HEK293 (cell line): ENCODE measurements around the gene KLHL17.

Source experiments
- CTCF ChIA-PET: fragments of 350-600 bp; formaldehyde crosslinking; extraction: SDS; loops from one replicate; lab custom pipeline; 2021; ENCODE audit warnings: antibody characterized with exemption; lab: Yijun Ruan, JAX
- POLR2A ChIA-PET: fragments of 300-600 bp; formaldehyde crosslinking; extraction: SDS; loops from one replicate; lab custom pipeline; 2020; ENCODE audit warnings: antibody characterized with exemption, inconsistent platforms; lab: Yijun Ruan, JAX
- H3K27ac ChIP-seq: fragments of 200-500 bp; sonication (Bioruptor generic); 2 replicates; pipeline ENCODE4 v1.5.1; 2014; ENCODE audit warnings: low read depth, low read length, control low read depth, inconsistent platforms; ENCODE audit errors: extremely low read depth
- H3K36me3 ChIP-seq, 2 experiments: fragments of 200-500 bp in 1 of 2; sonication (Bioruptor generic) in 1 of 2; 1 replicate in 1 of 2; 2 replicates in 1 of 2; pipeline ENCODE4 v1.5.1; 2014 to 2017; ENCODE audit warnings: inconsistent platforms in 2 of 2, low read length in 2 of 2; ENCODE audit not compliant: control insufficient read depth in 2 of 2, insufficient read depth in 1 of 2
- H3K4me1 ChIP-seq: fragments of 200-500 bp; sonication (Bioruptor generic); 2 replicates; pipeline ENCODE4 v1.5.1; 2014; ENCODE audit warnings: mild to moderate bottlenecking, low read length, inconsistent platforms; ENCODE audit not compliant: control insufficient read depth, insufficient read depth
- H3K4me3 ChIP-seq: 2 replicates; pipeline ENCODE4 v1.5.1; 2011; ENCODE audit warnings: low read depth, mild to moderate bottlenecking, control low read depth, low read length, moderate library complexity
- H3K9me3 ChIP-seq: fragments of 200-500 bp; sonication (Bioruptor generic); 2 replicates; pipeline ENCODE4 v1.5.1; 2014; ENCODE audit warnings: low read depth, low read length, inconsistent platforms; ENCODE audit not compliant: control insufficient read depth, insufficient read depth
- BCL11A ChIP-seq: fragments of 450-650 bp; formaldehyde crosslinking; IDR thresholded peaks from 2 replicates; pipeline ENCODE4 v1.5.1; 2016; ENCODE audit warnings: low read depth, missing biosample characterization, missing genetic modification characterization
- HOXC10 ChIP-seq: sonication (generic); formaldehyde crosslinking; IDR thresholded peaks from 2 replicates; pipeline ENCODE4 v1.8.1; 2023; ENCODE audit warnings: mild to moderate bottlenecking, missing genetic modification reagents
- IKZF3 ChIP-seq: fragments of 450-650 bp; IDR thresholded peaks from 2 replicates; pipeline ENCODE4 v1.5.0; 2018; ENCODE audit warnings: missing biosample characterization, mild to moderate bottlenecking, missing genetic modification characterization, moderate library complexity
- PBX3 ChIP-seq: sonication (generic); formaldehyde crosslinking; IDR thresholded peaks from 2 replicates; pipeline ENCODE4 v1.8.1; 2022; ENCODE audit warnings: mild to moderate bottlenecking, moderate library complexity, missing genetic modification reagents
- PRDM1 ChIP-seq: fragments of 450-650 bp; formaldehyde crosslinking; IDR thresholded peaks from 2 replicates; pipeline ENCODE4; 2016; ENCODE audit warnings: missing biosample characterization, missing genetic modification characterization
- SP2 ChIP-seq: fragments of 450-650 bp; formaldehyde crosslinking; IDR thresholded peaks from 2 replicates; pipeline ENCODE4 v1.5.1; 2016; ENCODE audit warnings: missing biosample characterization, missing genetic modification characterization
- WT1 ChIP-seq: fragments of 450-650 bp; formaldehyde crosslinking; IDR thresholded peaks from 2 replicates; pipeline ENCODE4 v1.5.1; 2016; ENCODE audit warnings: missing biosample characterization, missing genetic modification characterization
- ZBTB17 ChIP-seq: fragments of 450-650 bp; formaldehyde crosslinking; IDR thresholded peaks from 2 replicates; pipeline ENCODE4 v1.5.1; 2016; ENCODE audit warnings: missing biosample characterization, missing genetic modification characterization
- ZNF19 ChIP-seq: fragments of 450-650 bp; formaldehyde crosslinking; IDR thresholded peaks from 2 replicates; pipeline ENCODE4; 2016; ENCODE audit warnings: missing biosample characterization, missing genetic modification characterization, low read depth
- ZNF214 ChIP-seq: fragments of 450-650 bp; formaldehyde crosslinking; IDR thresholded peaks from 2 replicates; pipeline ENCODE4 v1.5.1; 2017; ENCODE audit warnings: missing biosample characterization, mild to moderate bottlenecking, missing genetic modification characterization, borderline replicate concordance
- ZNF223 ChIP-seq: fragments of 450-650 bp; formaldehyde crosslinking; IDR thresholded peaks from 2 replicates; pipeline ENCODE4 v1.5.1; 2016; ENCODE audit warnings: missing biosample characterization, missing genetic modification characterization
- ZNF24 ChIP-seq: fragments of 450-650 bp; formaldehyde crosslinking; IDR thresholded peaks from 2 replicates; pipeline ENCODE4 v1.5.1; 2016; ENCODE audit warnings: missing biosample characterization, missing genetic modification characterization
- ZNF292 ChIP-seq: fragments of 450-650 bp; formaldehyde crosslinking; IDR thresholded peaks from 2 replicates; pipeline ENCODE4 v1.5.1; 2016; ENCODE audit warnings: low read depth, missing biosample characterization, missing genetic modification characterization, borderline replicate concordance
- ZNF302 ChIP-seq: fragments of 450-650 bp; formaldehyde crosslinking; IDR thresholded peaks from 2 replicates; pipeline ENCODE4 v1.5.1; 2016; ENCODE audit warnings: missing biosample characterization, missing genetic modification characterization, low read depth
- ZNF341 ChIP-seq: fragments of 450-650 bp; formaldehyde crosslinking; IDR thresholded peaks from 2 replicates; pipeline ENCODE4; 2016; ENCODE audit warnings: low read depth, missing biosample characterization, missing genetic modification characterization
- ZNF366 ChIP-seq: fragments of 450-650 bp; formaldehyde crosslinking; conservative IDR thresholded peaks from 2 replicates; pipeline ENCODE4 v1.5.1; 2016; ENCODE audit warnings: missing biosample characterization, missing genetic modification characterization
- ZNF610 ChIP-seq: fragments of 450-650 bp; formaldehyde crosslinking; IDR thresholded peaks from 2 replicates; pipeline ENCODE4 v1.5.1; 2016; ENCODE audit warnings: missing biosample characterization, missing genetic modification characterization, borderline replicate concordance
- ZNF704 ChIP-seq: fragments of 450-650 bp; formaldehyde crosslinking; IDR thresholded peaks from 2 replicates; pipeline ENCODE4 v1.5.1; 2016; ENCODE audit warnings: missing biosample characterization, missing genetic modification characterization
- ZNF791 ChIP-seq: fragments of 450-650 bp; formaldehyde crosslinking; IDR thresholded peaks from 2 replicates; pipeline ENCODE4 v1.5.1; 2016; ENCODE audit warnings: missing biosample characterization, missing genetic modification characterization
- ZSCAN4 ChIP-seq: fragments of 450-650 bp; formaldehyde crosslinking; IDR thresholded peaks from 2 replicates; pipeline ENCODE4 v1.5.1; 2017; ENCODE audit warnings: missing biosample characterization, missing genetic modification characterization
- TF ChIP-seq, protein P1 (sequence below): fragments of 450-650 bp; formaldehyde crosslinking; IDR thresholded peaks from 2 replicates; pipeline ENCODE4 v1.5.1; 2016; ENCODE audit warnings: missing biosample characterization, missing genetic modification characterization
- TF ChIP-seq, protein P2 (sequence below): fragments of 450-650 bp; formaldehyde crosslinking; IDR thresholded peaks from 2 replicates; pipeline ENCODE4 v1.5.1; 2016; ENCODE audit warnings: missing biosample characterization, missing genetic modification characterization, low read depth
- TF ChIP-seq, protein P3 (sequence below): fragments of 450-650 bp; formaldehyde crosslinking; IDR thresholded peaks from 2 replicates; pipeline ENCODE4 v1.5.1; 2016; ENCODE audit warnings: missing biosample characterization, missing genetic modification characterization
- TF ChIP-seq, protein P4 (sequence below): fragments of 450-650 bp; formaldehyde crosslinking; IDR thresholded peaks from 2 replicates; pipeline ENCODE4 v1.5.1; 2017; ENCODE audit warnings: missing biosample characterization, missing genetic modification characterization

The KLHL17 gene

DNA sequence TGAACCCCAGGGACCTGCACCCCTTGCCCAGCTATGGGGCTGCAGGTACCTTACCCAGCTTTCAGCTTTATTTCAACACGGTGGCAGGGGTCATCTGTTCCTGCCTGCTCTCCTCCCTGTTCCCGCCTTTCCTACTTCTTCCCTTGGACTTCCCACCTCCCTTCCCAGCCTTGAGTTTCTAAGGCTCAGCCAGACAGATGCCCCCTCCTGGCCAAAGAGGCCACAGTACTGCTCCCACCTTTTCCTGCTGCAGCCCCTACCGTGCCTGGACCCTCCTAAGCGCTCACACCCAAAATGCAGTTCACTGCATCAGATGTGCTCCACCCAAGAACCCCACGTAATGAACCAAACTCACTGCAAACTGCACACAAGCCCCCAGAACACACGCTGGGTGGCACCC is 9.0 kb upstream of the KLHL17 start:
- Histone ChIP-seq H3K36me3 (peaks cover 9 to 100% of the 10 kb centered on the region in 2 experiments; a peak in 2 of 3 replicates), H3K9me3 (no peaks in the 10 kb centered on the region), H3K27ac (no peak overlapping the region), H3K4me3 (no peak overlapping the region), H3K4me1 (no peaks in the 10 kb centered on the region)
- CTCF ChIA-PET, result interaction anchor here (0.7 to 1.3 kb wide), 5 partner anchors 9 to 82 kb away, joined by 3 to 4 read pairs (median 4); no protein-coding TSS in a partner anchor
- TF ChIP-seq, protein P1, sequence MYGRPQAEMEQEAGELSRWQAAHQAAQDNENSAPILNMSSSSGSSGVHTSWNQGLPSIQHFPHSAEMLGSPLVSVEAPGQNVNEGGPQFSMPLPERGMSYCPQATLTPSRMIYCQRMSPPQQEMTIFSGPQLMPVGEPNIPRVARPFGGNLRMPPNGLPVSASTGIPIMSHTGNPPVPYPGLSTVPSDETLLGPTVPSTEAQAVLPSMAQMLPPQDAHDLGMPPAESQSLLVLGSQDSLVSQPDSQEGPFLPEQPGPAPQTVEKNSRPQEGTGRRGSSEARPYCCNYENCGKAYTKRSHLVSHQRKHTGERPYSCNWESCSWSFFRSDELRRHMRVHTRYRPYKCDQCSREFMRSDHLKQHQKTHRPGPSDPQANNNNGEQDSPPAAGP (tag by site-specific recombination), result peak; percentile 48; the same call in 1 of the 2 replicates
- TF ChIP-seq BCL11A (tag by site-specific recombination) (no peak), ZSCAN4 (tag by site-specific recombination) (no peak), ZNF366 (tag by site-specific recombination) (0 out of 2 replicates have a peak, but pooled peaks have one; percentile 30), ZNF24 (no peak), ZNF214 (no peak), ZNF223 (peak; percentile 80), HOXC10 (CRISPR knock-in tag) (no peak), PRDM1 (no peak), ZNF19 (no peak), ZNF302 (tag by site-specific recombination) (no peak), ZNF610 (tag by site-specific recombination) (no peak), ZNF704 (tag by site-specific recombination) (no peak), ZNF341 (peak; percentile 73), IKZF3 (tag by site-specific recombination) (peak; percentile 62; the same call in 1 of the 2 replicates), SP2 (tag by site-specific recombination) (peak; percentile 28), ZNF791 (tag by site-specific recombination) (no peak), ZBTB17 (no peak), ZNF292 (tag by site-specific recombination) (no peak), PBX3 (CRISPR knock-in tag) (no peak), WT1 (tag by site-specific recombination) (peak; percentile 28; the same call in 1 of the 2 replicates)
- TF ChIP-seq, protein P2, sequence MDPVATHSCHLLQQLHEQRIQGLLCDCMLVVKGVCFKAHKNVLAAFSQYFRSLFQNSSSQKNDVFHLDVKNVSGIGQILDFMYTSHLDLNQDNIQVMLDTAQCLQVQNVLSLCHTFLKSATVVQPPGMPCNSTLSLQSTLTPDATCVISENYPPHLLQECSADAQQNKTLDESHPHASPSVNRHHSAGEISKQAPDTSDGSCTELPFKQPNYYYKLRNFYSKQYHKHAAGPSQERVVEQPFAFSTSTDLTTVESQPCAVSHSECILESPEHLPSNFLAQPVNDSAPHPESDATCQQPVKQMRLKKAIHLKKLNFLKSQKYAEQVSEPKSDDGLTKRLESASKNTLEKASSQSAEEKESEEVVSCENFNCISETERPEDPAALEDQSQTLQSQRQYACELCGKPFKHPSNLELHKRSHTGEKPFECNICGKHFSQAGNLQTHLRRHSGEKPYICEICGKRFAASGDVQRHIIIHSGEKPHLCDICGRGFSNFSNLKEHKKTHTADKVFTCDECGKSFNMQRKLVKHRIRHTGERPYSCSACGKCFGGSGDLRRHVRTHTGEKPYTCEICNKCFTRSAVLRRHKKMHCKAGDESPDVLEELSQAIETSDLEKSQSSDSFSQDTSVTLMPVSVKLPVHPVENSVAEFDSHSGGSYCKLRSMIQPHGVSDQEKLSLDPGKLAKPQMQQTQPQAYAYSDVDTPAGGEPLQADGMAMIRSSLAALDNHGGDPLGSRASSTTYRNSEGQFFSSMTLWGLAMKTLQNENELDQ (tag by site-specific recombination), result no peak
- TF ChIP-seq, protein P3, sequence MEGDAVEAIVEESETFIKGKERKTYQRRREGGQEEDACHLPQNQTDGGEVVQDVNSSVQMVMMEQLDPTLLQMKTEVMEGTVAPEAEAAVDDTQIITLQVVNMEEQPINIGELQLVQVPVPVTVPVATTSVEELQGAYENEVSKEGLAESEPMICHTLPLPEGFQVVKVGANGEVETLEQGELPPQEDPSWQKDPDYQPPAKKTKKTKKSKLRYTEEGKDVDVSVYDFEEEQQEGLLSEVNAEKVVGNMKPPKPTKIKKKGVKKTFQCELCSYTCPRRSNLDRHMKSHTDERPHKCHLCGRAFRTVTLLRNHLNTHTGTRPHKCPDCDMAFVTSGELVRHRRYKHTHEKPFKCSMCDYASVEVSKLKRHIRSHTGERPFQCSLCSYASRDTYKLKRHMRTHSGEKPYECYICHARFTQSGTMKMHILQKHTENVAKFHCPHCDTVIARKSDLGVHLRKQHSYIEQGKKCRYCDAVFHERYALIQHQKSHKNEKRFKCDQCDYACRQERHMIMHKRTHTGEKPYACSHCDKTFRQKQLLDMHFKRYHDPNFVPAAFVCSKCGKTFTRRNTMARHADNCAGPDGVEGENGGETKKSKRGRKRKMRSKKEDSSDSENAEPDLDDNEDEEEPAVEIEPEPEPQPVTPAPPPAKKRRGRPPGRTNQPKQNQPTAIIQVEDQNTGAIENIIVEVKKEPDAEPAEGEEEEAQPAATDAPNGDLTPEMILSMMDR (tag by site-specific recombination), result peak; percentile 58
- TF ChIP-seq, protein P4, sequence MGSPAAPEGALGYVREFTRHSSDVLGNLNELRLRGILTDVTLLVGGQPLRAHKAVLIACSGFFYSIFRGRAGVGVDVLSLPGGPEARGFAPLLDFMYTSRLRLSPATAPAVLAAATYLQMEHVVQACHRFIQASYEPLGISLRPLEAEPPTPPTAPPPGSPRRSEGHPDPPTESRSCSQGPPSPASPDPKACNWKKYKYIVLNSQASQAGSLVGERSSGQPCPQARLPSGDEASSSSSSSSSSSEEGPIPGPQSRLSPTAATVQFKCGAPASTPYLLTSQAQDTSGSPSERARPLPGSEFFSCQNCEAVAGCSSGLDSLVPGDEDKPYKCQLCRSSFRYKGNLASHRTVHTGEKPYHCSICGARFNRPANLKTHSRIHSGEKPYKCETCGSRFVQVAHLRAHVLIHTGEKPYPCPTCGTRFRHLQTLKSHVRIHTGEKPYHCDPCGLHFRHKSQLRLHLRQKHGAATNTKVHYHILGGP (tag by site-specific recombination), result no peak
- TF ChIP-seq, all 188 proteins: peak for 8
- POLR2A ChIA-PET, result interaction anchor here (0.5 to 2.6 kb wide), 3 partner anchors 8 to 39 kb away, joined by 3 to 12 read pairs (median 5); no protein-coding TSS in a partner anchor
